ENCODE measurements around the gene FMO5. TPM values are rescaled to one million over a fixed set of nuclear protein-coding genes. Genes with fewer than 3 reads are reported as not detected.
A peak's percentile ranks its signal among the peaks of the same experiment; 100 is the strongest.

The FMO5 gene
- total and polyA plus RNA-seq, 10 of the 15 experiments (the other 5 are each of a cell fraction or from before 2014, with no cell fraction given) = 0.05 to 0.58 (median 0.19) TPM

- TF ChIP-seq SMC3 (IDR thresholded peaks at IDR 0.05; ENCODE audit: borderline replicate concordance, low read length) (peak; percentile 64; the same call in 1 of the 2 replicates), SREBF1 (IDR thresholded peaks at IDR 0.05; ENCODE audit: low read length) (peak; percentile 38; the same call in 1 of the 2 replicates), SP1 (IDR thresholded peaks at IDR 0.05; ENCODE audit: low read depth, low read length) (peak; percentile 20), RAD21 (IDR thresholded peaks at IDR 0.05; ENCODE audit: insufficient read depth, low read depth, low read length) (peak; percentile 60), NFIC (IDR thresholded peaks at IDR 0.05; ENCODE audit: low read depth, low read length) (no peak), PRDM15 (CRISPR knock-in tag; IDR thresholded peaks at IDR 0.05) (no peak), IRF3 (IDR thresholded peaks at IDR 0.05) (no peak), SMAD1 (IDR thresholded peaks at IDR 0.05; ENCODE audit: low read depth, partially characterized antibody) (no peak), MXI1 (IDR thresholded peaks at IDR 0.05; ENCODE audit: low read depth, low read length) (peak; percentile 46; the same call in 1 of the 2 replicates), RAD51 (IDR thresholded peaks at IDR 0.05) (no peak), SUZ12 (IDR thresholded peaks at IDR 0.05; ENCODE audit: unreplicated experiment) (no peak), IKZF1 (conservative IDR thresholded peaks at IDR 0.05) (peak; percentile 95), KLF5 (IDR thresholded peaks at IDR 0.05; ENCODE audit: partially characterized antibody) (peak; percentile 96), ZNF592 (IDR thresholded peaks at IDR 0.05) (peak; percentile 88), BCL11A (IDR thresholded peaks at IDR 0.05; ENCODE audit: low read depth, low read length) (no peak), CHD2 (IDR thresholded peaks at IDR 0.05; ENCODE audit: borderline replicate concordance, low read depth, low read length) (peak; percentile 63), SIX5 (IDR thresholded peaks at IDR 0.05; ENCODE audit: low read depth, low read length, severe bottlenecking) (peak; percentile 20), BCL3 (IDR thresholded peaks at IDR 0.05; ENCODE audit: borderline replicate concordance, insufficient read depth, low read depth, low read length, poor library complexity, severe bottlenecking) (peak; percentile 73), EED (IDR thresholded peaks at IDR 0.05; ENCODE audit: low read depth) (peak; percentile 74)
Observed at GRCh38 chr1:147172168-147173016, 52.7 kb downstream of the FMO5 start, which contains the start of gene PRKAB2 (continued).

Measured in GM12878 (cell line).